GM19023 (cell line): ENCODE measurements around the gene NELFB.

Source experiments
- ATAC-seq: cut with Tn5 transposase; IDR thresholded peaks from one replicate; pipeline ENCODE4 v1.9.1; 2021; ENCODE audit warnings: mild to moderate bottlenecking, moderate library complexity; ENCODE audit not compliant: unreplicated experiment

The NELFB gene

DNA sequence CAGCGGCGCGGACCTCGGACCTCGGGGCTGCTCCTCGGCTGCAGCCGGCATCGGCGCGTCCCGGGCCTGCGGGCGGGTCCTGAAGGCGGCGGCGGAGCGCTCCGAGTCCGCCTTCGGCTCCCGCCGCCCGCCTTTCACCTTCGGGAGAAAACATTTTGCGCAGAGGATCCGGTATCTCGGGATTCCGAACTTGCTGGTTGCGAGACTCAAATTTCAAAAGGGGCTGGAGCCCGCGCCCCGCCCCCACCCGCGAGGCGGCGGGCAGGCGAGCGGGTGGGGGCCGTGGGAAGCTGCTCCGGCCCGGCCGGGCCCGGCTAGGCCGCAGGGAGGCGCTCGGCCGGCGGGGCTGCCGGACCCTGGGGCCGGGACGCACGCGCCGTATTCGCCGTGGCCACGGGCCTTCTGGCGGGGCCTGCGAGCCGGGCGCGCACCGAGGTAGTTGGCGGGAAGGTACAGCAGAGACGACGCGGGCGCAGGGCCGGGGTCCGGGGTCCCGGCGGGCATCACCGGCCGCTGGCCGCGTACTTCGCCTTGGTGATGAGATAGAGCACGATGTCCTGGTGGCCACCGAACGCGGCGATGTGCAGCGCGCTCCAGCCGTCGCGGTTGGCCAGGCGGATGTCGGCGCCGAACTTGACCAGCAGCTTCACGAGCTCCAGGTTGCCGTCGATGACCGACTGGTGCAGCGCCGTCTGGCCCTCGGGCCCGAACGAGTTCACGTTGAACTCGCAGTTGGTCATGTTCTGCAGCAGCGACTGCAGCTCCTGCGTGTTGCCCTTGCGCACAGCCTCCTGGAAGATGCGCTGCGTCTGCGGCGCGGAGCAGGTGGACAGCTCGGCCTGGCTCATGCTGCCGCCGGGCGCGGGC, 46.2 kb downstream of the NELFB start:
- no peak for ATAC-seq

DNA sequence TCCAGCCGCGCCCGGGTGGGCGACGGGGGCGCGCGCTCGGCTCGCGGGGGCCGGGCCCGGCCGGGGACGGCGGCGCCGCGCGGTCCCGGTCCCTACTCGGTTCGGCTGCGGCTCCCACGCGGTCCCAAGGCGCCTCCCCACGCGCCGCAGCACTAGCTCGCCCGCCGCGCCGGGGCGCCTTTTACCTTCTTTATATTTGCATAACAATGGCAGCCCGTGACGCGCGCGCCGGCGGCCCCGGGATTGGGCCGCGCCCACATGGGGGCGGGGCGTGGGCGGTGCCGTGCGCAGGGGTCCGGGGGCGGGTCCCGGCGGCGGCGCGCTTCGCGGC, 47.0 kb downstream of the NELFB start, which contains the start of gene NRARP:
NRARP (minus strand) TSS at position 154 of the 331 bp plus-strand sequence. CDS start 343 bp downstream, outside the sequence.
- ATAC-seq = peak; percentile 73

- peak; percentile 41 for ATAC-seq
These were observed 47.5 kb downstream of the NELFB start for GRCh38 chr9:137302449-137303150.

- no peak for ATAC-seq
These were observed 48.2 kb downstream of the NELFB start for GRCh38 chr9:137303151-137303892.

- ATAC-seq = no peak
These were observed 48.8 kb downstream of the NELFB start for GRCh38 chr9:137303893-137304382.

- no peak for ATAC-seq
These were observed 49.4 kb downstream of the NELFB start for GRCh38 chr9:137304383-137305059.

DNA sequence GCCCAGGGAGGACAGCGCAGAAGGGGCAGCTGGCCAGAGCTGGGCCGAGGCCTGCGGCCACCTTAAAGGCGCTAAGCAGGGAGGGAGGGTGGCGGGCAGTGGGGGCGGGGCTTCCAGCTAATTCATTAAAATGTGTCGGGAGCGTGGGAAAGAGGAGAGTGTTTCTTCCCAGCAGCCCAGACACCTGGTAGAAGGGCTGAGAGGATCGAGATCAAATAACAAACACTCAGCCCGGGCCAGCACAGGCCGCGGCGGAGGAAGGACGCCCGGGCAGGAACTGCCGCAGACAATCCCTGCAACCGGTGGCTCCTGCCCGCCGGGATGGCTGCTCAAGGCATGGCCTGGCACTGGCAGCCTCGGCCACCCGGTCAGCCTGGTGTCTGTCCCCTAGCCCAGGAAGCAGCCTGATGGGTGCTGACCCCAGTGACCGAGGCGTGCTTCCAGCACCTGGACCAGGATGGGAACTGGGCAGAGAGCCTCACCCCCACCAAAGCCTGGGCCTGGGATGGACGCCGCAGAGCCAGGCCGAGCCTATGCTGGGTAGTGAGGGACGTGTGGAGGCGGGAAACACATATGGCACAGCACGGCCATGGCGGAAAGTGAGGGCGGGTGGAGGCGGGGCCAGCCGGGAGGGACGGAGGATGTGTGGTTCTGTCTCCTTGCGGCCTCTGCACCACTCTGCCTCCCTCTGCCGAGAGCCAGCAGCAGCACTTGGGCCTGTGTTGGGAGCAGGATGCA, 50.1 kb downstream of the NELFB start:
- no peak for ATAC-seq

DNA sequence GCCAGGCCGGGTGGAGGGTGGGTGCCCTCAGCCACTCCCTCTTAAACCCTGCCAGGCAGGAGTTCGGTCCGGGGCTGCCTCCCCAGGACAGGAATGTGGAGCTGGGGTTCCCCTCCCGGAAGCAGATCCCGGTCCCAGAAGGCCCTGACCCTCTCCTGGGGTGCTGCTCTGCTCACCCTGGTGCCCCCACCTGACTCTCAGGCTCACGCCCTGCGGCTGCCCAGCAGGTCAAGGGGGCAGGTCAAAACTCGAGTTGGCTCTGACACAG, 50.6 kb downstream of the NELFB start:
- ATAC-seq = no peak

DNA sequence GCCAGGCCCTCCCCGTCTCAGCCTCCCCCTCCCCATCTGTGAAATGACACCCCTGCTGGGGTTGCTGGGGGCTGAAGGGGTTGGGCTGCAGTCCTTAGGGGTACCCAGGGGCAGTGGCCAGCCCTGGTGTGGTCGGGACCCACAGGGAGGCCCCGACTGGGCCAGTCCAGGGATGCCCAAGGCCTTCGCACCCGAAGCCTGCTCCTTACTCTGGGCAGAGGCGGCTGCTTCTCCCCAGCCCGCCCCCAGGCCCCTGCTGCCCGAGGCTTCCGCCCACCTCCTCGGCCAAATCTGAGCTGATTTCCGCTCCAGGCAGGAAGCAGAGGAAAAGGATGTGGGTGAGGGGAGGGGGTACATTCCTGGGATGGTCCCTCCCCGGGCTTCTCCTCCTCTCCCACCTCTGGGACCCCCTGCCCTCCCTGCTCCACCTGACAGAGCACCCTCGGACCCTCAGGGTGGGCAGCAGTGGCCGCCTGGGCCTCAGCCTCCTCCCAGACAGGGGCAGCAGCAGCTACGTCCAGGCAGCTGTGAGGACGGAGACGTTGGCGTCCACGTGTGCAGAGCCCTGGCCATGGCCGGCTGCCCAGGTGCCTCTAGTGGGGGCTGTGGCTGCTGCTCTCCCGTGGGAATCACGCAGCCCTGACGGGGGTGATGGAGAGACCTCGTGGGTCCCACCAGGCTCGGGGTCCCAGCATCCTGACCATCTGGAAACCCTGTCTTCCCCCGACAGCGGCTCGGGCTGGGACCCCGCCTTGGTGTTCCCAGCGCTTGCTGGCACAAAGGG, 51.1 kb downstream of the NELFB start:
- no peak for ATAC-seq

DNA sequence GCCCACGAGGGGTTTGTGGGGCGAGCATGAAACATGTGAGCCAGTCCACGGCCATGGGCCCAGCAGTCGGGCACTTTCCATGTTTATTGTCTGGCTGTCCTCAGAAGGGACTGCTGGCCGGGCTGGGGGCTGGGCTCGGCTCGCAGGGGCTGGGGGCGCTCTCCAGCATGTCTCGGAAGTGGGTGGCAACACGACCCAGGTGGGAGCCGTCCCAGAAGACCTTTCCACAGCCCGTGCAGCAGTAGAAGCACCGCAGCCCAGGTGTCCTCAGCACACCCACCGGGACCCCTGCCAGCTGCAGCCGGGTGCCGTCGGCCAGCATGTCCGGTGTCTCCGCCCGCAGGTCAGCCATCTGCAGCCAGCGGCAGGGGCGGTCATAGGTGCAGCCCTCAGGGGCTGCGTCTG, 51.7 kb downstream of the NELFB start:
- ATAC-seq = no peak

DNA sequence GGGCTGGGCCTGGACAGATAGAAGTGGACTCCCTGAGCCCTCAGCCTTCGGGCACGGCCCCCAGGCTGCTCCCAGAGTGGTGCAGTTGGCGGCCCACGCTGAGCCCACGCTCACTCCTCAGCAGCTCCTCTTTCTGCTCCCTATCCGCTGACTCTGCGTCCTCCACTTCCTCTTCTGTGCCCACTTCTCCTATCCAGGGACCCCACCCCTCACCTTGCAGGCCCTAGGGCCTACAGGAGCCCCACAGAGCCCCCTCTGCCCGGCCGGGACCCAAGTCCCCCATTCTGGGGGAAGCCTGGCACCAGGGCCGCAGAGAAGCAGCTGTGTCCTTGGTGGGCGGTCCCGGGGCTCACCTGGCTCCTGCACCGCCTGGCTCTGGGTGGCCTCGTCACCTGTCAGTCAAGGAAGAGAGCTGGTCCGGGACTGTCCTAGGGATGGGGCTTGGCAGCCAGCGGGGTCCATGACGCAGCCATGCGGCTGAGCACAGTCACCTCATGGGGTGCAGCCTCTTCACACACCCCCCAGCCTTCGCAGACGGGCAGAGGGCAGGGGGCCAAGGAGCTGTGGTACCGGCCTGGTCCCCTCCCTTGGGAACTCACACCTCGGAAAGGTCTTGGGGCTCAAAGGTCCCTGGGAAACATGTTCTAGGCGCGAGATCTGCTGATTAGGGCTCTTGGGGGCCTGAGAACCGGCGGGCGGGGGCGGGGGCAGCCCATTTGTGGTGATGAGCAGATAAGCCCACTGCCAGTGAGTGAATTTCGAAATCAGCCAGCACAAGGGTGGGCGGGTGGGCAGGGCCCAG, 52.3 kb downstream of the NELFB start:
- no peak for ATAC-seq

DNA sequence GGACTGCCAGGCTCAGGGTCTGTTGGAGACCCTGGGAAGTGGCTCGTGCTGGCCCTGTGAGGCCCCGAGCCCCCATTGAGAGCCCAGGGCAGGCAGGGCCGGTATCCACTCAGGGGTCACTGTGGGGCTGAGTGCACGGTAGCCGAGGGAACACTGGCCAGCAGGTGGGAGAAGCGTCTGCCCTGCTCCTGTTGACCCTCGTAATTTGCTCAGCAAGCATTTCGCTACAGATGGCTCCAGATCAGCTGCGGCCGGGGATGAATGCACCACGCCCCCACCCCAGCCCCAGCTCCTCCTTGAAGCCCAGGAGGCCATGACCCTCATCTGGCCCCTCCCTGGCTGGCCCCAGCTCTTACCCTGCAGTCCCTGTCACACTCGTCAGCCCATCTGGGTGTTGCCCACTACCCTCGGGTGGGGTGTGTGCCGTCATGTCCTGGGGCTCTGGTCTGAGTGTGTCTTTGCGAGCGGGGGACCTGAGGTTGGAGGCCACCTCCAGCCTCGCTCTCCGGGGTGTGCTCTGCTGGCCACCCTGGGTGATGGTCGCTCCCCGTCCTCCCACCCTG, 53.0 kb downstream of the NELFB start:
- ATAC-seq = no peak

- no peak for ATAC-seq
These were observed 54.5 kb downstream of the NELFB start for GRCh38 chr9:137309368-137310188.

GRCh38 chr9:137310189-137311052, 55.3 kb downstream of the NELFB start:
- ATAC-seq = no peak

GRCh38 chr9:137311171-137311985, 56.3 kb downstream of the NELFB start:
- no peak for ATAC-seq
